Astrocyte (in vitro differentiated cells and primary cell): Measurements from ENCODE around the gene MDN1. TPM values are rescaled to one million over a fixed set of nuclear protein-coding genes. Genes with fewer than 3 reads are reported as not detected.

ENCODE experiments used
- DNase-seq: peaks from one replicate; pipeline ENCODE4 v3.0.0-alpha.2; 2010; ENCODE audit warnings: low read depth
- FAIRE-seq: peaks from 2 replicates; lab custom pipeline; 2011; peaks lifted over from hg19 to GRCh38; lab: Jason Lieb, UNC
- H2AFZ ChIP-seq: 2 replicates; pipeline ENCODE4 v1.6.0; 2012; ENCODE audit warnings: low read depth, low read length, inconsistent platforms
- H3K27ac ChIP-seq: 2 replicates; pipeline ENCODE4 v1.5.1; 2011; ENCODE audit warnings: low read depth, low read length, inconsistent platforms
- H3K27me3 ChIP-seq: 2 replicates; pipeline ENCODE4 v1.6.0; 2011; ENCODE audit warnings: low read length, inconsistent platforms; ENCODE audit not compliant: insufficient read depth
- H3K36me3 ChIP-seq: 2 replicates; pipeline ENCODE4 v1.5.1; 2011; ENCODE audit warnings: low read length, inconsistent platforms; ENCODE audit not compliant: insufficient read depth
- H3K4me1 ChIP-seq: 2 replicates; pipeline ENCODE4 v1.5.1; 2011; ENCODE audit warnings: low read length, inconsistent platforms; ENCODE audit not compliant: insufficient read depth
- H3K4me2 ChIP-seq: 2 replicates; pipeline ENCODE4 v1.6.0; 2012; ENCODE audit warnings: low read length, inconsistent platforms
- H3K4me3 ChIP-seq: 2 replicates; pipeline ENCODE4 v1.5.1; 2011; ENCODE audit warnings: low read depth, mild to moderate bottlenecking, low read length, inconsistent platforms; ENCODE audit not compliant: insufficient read depth
- H3K79me2 ChIP-seq: 2 replicates; pipeline ENCODE4 v1.6.0; 2012; ENCODE audit warnings: mild to moderate bottlenecking, low read length, inconsistent platforms; ENCODE audit not compliant: insufficient read depth
- H3K9ac ChIP-seq: 2 replicates; pipeline ENCODE4 v1.6.0; 2012; ENCODE audit warnings: mild to moderate bottlenecking, low read length, inconsistent platforms
- H3K9me3 ChIP-seq: 2 replicates; pipeline ENCODE4 v1.5.1; 2012; ENCODE audit warnings: low read depth, mild to moderate bottlenecking, low read length, inconsistent platforms; ENCODE audit not compliant: insufficient read depth
- H4K20me1 ChIP-seq: 2 replicates; pipeline ENCODE4 v1.6.0; 2012; ENCODE audit warnings: low read length, inconsistent platforms; ENCODE audit not compliant: insufficient read depth
- H3K27ac Mint-ChIP-seq: one replicate; pipeline ENCODE4 v1.8.0; 2021; ENCODE audit warnings: mild to moderate bottlenecking, mixed read lengths; ENCODE audit not compliant: unreplicated experiment
- H3K27me3 Mint-ChIP-seq: one replicate; pipeline ENCODE4 v1.8.0; 2021; ENCODE audit warnings: low read depth, mixed read lengths; ENCODE audit not compliant: unreplicated experiment
- H3K36me3 Mint-ChIP-seq: one replicate; pipeline ENCODE4 v1.8.0; 2021; ENCODE audit warnings: low read depth, mixed read lengths; ENCODE audit not compliant: unreplicated experiment
- H3K4me1 Mint-ChIP-seq: one replicate; pipeline ENCODE4 v1.8.0; 2021; ENCODE audit warnings: low read depth, mixed read lengths; ENCODE audit not compliant: unreplicated experiment
- H3K4me3 Mint-ChIP-seq: one replicate; pipeline ENCODE4 v1.8.0; 2021; ENCODE audit warnings: mild to moderate bottlenecking, moderate library complexity, mixed read lengths; ENCODE audit not compliant: unreplicated experiment
- H3K9me3 Mint-ChIP-seq: one replicate; pipeline ENCODE4 v1.8.0; 2021; ENCODE audit warnings: mild to moderate bottlenecking, mixed read lengths; ENCODE audit not compliant: unreplicated experiment
- EZH2 ChIP-seq: IDR thresholded peaks from 2 replicates; pipeline ENCODE4 v1.6.1; 2012; ENCODE audit warnings: mild to moderate bottlenecking, low read length, inconsistent platforms; ENCODE audit not compliant: insufficient read depth
- total RNA-seq: library from RNA; stranded (reverse); gene quantifications from 2 replicates; pipeline ENCODE4 v1.2.1, GENCODE V29; 2021
- TF ChIP-seq, protein P1 (sequence below): IDR thresholded peaks from 2 replicates; pipeline ENCODE4 v1.5.1; 2011; ENCODE audit warnings: low read depth, mild to moderate bottlenecking, inconsistent platforms, low read length, moderate library complexity; ENCODE audit not compliant: insufficient read depth

Gene MDN1
- total RNA-seq, 1 donor from 2014 or later: 35.7 TPM

DNA sequence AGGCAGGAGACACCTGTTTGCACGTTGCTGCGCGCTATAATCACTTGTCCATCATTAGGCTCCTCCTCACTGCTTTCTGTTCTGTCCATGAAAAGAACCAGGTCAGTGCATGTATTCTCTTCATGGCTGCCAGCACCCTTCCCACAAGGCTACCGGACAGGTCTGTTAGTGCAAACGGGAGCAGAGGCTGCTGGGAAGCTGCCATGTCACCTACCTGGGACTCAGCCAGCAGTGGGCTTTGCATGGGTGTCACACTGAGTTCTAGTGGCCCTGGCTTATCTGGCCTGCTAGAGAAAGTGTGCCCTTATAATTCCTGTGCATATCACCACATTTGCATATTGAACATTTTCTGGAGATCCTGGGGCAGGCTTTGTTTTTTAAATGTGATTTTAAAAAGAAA is 205.8 kb downstream of the MDN1 start:
- peaks cover 7% of the 10 kb centered on the region for H3K36me3 Mint-ChIP-seq
- TF ChIP-seq, protein P1, sequence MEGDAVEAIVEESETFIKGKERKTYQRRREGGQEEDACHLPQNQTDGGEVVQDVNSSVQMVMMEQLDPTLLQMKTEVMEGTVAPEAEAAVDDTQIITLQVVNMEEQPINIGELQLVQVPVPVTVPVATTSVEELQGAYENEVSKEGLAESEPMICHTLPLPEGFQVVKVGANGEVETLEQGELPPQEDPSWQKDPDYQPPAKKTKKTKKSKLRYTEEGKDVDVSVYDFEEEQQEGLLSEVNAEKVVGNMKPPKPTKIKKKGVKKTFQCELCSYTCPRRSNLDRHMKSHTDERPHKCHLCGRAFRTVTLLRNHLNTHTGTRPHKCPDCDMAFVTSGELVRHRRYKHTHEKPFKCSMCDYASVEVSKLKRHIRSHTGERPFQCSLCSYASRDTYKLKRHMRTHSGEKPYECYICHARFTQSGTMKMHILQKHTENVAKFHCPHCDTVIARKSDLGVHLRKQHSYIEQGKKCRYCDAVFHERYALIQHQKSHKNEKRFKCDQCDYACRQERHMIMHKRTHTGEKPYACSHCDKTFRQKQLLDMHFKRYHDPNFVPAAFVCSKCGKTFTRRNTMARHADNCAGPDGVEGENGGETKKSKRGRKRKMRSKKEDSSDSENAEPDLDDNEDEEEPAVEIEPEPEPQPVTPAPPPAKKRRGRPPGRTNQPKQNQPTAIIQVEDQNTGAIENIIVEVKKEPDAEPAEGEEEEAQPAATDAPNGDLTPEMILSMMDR: no peak
- TF ChIP-seq EZH2: no peak
- Histone ChIP-seq H3K27me3 (no peaks in the 10 kb centered on the region), H2AFZ (no peak overlapping the region), H3K4me3 (no peak overlapping the region), H3K79me2 (no peaks in the 10 kb centered on the region), H3K27ac (no peak overlapping the region), H3K4me2 (no peak overlapping the region), H4K20me1 (no peaks in the 10 kb centered on the region), H3K9me3 (no peaks in the 10 kb centered on the region), H3K9ac (no peak overlapping the region), H3K4me1 (peaks cover 3% of the 10 kb centered on the region), H3K36me3 (no peaks in the 10 kb centered on the region)
- H3K4me1 Mint-ChIP-seq: peaks cover 11% of the 10 kb centered on the region
- no peak overlapping the region for H3K4me3 Mint-ChIP-seq
- DNase-seq: no peak
- peaks cover 1% of the 10 kb centered on the region for H3K27me3 Mint-ChIP-seq
- no peaks in the 10 kb centered on the region for H3K9me3 Mint-ChIP-seq
- no peak for FAIRE-seq
- no peak overlapping the region for H3K27ac Mint-ChIP-seq

DNA sequence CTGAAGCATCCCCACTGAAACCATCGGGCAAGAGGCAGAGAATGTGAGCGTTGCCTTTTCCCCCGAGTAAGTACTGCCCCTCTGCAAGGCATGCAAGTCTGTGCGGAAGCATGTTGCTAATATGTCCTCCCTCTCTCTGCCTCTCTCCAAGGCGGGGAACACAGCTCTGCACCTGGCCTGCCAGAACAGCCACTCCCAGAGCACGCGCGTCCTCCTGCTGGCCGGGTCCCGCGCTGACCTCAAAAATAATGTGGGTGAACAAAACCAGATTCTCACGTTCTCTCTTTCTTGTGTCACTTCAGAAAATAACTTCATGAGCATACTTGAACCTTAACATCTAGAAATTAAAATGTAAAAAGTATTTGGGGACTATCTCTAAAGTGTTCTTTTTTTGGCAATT is 207.5 kb downstream of the MDN1 start:
- no peak overlapping the region for H3K27ac ChIP-seq
- no peaks in the 10 kb centered on the region for H3K36me3 ChIP-seq
- Mint-ChIP-seq H3K27ac (peak overlapping the region; percentile 73), H3K4me1 (peaks cover 11% of the 10 kb centered on the region), H3K4me3 (no peak overlapping the region), H3K27me3 (no peaks in the 10 kb centered on the region), H3K9me3 (no peaks in the 10 kb centered on the region), H3K36me3 (peaks cover 6% of the 10 kb centered on the region)
- H3K9ac ChIP-seq: no peak overlapping the region
- peaks cover 3% of the 10 kb centered on the region for H3K4me1 ChIP-seq
- DNase-seq (no peak), FAIRE-seq (no peak)
- H3K4me3 ChIP-seq: no peak overlapping the region
- no peaks in the 10 kb centered on the region for H3K27me3 ChIP-seq
- H3K9me3 ChIP-seq: no peaks in the 10 kb centered on the region
- H3K79me2 ChIP-seq: no peaks in the 10 kb centered on the region
- TF ChIP-seq EZH2: no peak
- TF ChIP-seq, protein P1: no peak
- H3K4me2 ChIP-seq: peak overlapping the region; percentile 40
- no peaks in the 10 kb centered on the region for H4K20me1 ChIP-seq
- no peak overlapping the region for H2AFZ ChIP-seq

DNA sequence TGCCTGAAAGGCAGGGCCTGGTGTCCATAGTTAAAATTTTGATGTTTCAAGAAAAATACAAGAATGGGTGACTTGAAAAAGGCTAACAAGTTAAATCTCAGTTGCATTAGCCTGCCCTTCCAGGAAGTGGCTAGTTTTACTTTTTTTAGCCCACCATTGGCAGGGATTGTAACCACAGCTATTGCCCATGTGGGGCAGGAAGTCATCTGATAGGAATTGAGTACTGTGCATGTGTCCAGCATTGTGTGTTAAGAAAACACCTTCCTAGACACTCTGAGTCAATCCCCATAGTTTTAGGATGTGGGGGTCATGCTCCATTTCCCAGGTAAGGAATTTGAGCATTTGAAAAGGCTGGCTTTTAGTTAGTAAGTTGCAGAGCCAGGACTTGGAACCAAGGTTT is 207.9 kb downstream of the MDN1 start:
- peak; percentile 77 for FAIRE-seq
- Histone ChIP-seq H3K4me1 (peaks cover 3% of the 10 kb centered on the region), H3K36me3 (no peaks in the 10 kb centered on the region), H4K20me1 (no peaks in the 10 kb centered on the region), H3K27ac (no peak overlapping the region), H3K9ac (no peak overlapping the region), H2AFZ (no peak overlapping the region), H3K4me2 (peak overlapping the region; percentile 40), H3K79me2 (no peaks in the 10 kb centered on the region), H3K4me3 (no peak overlapping the region), H3K9me3 (no peaks in the 10 kb centered on the region), H3K27me3 (no peaks in the 10 kb centered on the region)
- Mint-ChIP-seq H3K27me3 (no peaks in the 10 kb centered on the region), H3K36me3 (peaks cover 2% of the 10 kb centered on the region), H3K9me3 (no peaks in the 10 kb centered on the region), H3K4me3 (no peak overlapping the region), H3K4me1 (peaks cover 11% of the 10 kb centered on the region), H3K27ac (no peak overlapping the region)
- TF ChIP-seq, protein P1: no peak
- no peak for TF ChIP-seq EZH2
- DNase-seq: peak; percentile 48
